ENCODE data around the gene HPN.

The HPN gene

GRCh38 chr19:35033067-35034004 lies 8.2 kb upstream of the HPN start:
- Histone ChIP-seq H3K4me3 (peak overlapping the region in 2 of 10 experiments; percentile 11 to 41; a peak in 3 of 20 replicates), H3K9me3 (replicated peaks in 1 of 11) (no peaks in the 10 kb centered on the region), H3K36me3 (peaks cover 1 to 49% (median 5%) of the 10 kb centered on the region in 11 experiments; a peak in 21 of 22 replicates), H3K27ac (peak overlapping the region in 4 of 11 experiments; percentile 32 to 67 (median 60); a peak in 8 of 22 replicates), H4K20me1 (peaks cover 0 to 14% (median 2%) of the 10 kb centered on the region in 11 experiments; a peak in 12 of 22 replicates), H3K4me1 (peaks cover 60 to 83% (median 74%) of the 10 kb centered on the region in 10 experiments), H3K27me3 (peaks cover 0 to 49% (median 41%) of the 10 kb centered on the region in 11 experiments; a peak in 18 of 22 replicates), H3K4me2 (peak overlapping the region; percentile 75 to 97 (median 91)), H3K9ac (peak overlapping the region in 7 of 11 experiments; percentile 2 to 54 (median 43); a peak in 8 of 22 replicates)
- no peak for TF ChIP-seq Cebpa-rat (IDR thresholded peaks at IDR 0.05)

- Histone ChIP-seq H3K4me3 (peak overlapping the region in 3 of 10 experiments; percentile 11 to 41 (median 21); a peak in 3 of 20 replicates), H3K9me3 (replicated peaks in 1 of 11) (no peaks in the 10 kb centered on the region), H3K27me3 (peaks cover 0 to 41% (median 35%) of the 10 kb centered on the region in 11 experiments; a peak in 18 of 22 replicates), H3K27ac (peak overlapping the region in 7 of 11 experiments; percentile 18 to 70 (median 53); a peak in 12 of 22 replicates), H3K4me1 (peaks cover 67 to 90% (median 82%) of the 10 kb centered on the region in 10 experiments), H4K20me1 (peaks cover 0 to 11% (median 0%) of the 10 kb centered on the region in 11 experiments; a peak in 8 of 22 replicates), H3K9ac (peak overlapping the region in 8 of 11 experiments; percentile 2 to 54 (median 34); a peak in 10 of 22 replicates), H3K4me2 (peak overlapping the region; percentile 75 to 97 (median 91)), H3K36me3 (peaks cover 0 to 46% (median 0%) of the 10 kb centered on the region in 11 experiments; a peak in 10 of 22 replicates)
- TF ChIP-seq Cebpa-rat (IDR thresholded peaks at IDR 0.05), result no peak
These were observed 7.5 kb upstream of the HPN start for GRCh38 chr19:35034005-35034502.

- Histone ChIP-seq H4K20me1 (peaks cover 0 to 4% (median 0%) of the 10 kb centered on the region in 11 experiments; a peak in 5 of 22 replicates), H3K4me3 (no peak overlapping the region), H3K27me3 (peaks cover 0 to 34% (median 28%) of the 10 kb centered on the region in 11 experiments; a peak in 18 of 22 replicates), H3K36me3 (peaks cover 0 to 46% (median 0%) of the 10 kb centered on the region in 11 experiments; a peak in 10 of 22 replicates), H3K27ac (peak overlapping the region in 7 of 11 experiments; percentile 18 to 70 (median 53); a peak in 12 of 22 replicates), H3K4me1 (peaks cover 72 to 91% (median 83%) of the 10 kb centered on the region in 10 experiments), H3K9me3 (replicated peaks in 1 of 11) (no peaks in the 10 kb centered on the region), H3K4me2 (peak overlapping the region; percentile 75 to 97 (median 91)), H3K9ac (peak overlapping the region in 5 of 11 experiments; percentile 23 to 54 (median 51); a peak in 8 of 22 replicates)
- TF ChIP-seq Cebpa-rat (IDR thresholded peaks at IDR 0.05), result no peak
These were observed 6.7 kb upstream of the HPN start for GRCh38 chr19:35034588-35035382.

GRCh38 chr19:35037716-35038622 lies 3.6 kb upstream of the HPN start:
- Histone ChIP-seq H3K4me3 (peak overlapping the region in 9 of 10 experiments; percentile 4 to 72 (median 26); a peak in 10 of 20 replicates), H3K27ac (peak overlapping the region; percentile 84 to 97 (median 90)), H3K27me3 (peaks cover 0 to 2% (median 0%) of the 10 kb centered on the region in 11 experiments; a peak in 1 of 22 replicates), H3K9me3 (replicated peaks in 1 of 11) (no peaks in the 10 kb centered on the region), H3K4me1 (peaks cover 84 to 99% (median 97%) of the 10 kb centered on the region in 10 experiments), H3K36me3 (peaks cover 0 to 52% (median 0%) of the 10 kb centered on the region in 11 experiments; a peak in 10 of 22 replicates), H3K9ac (peak overlapping the region; percentile 70 to 87 (median 82); a peak in 20 of 22 replicates), H3K4me2 (peak overlapping the region; percentile 85 to 99 (median 94)), H4K20me1 (no peaks in the 10 kb centered on the region; a peak in 1 of 22 replicates)
- peak in 8 of 11 experiments; percentile 28 to 70 (median 50); a peak in 10 of 22 replicates for TF ChIP-seq Cebpa-rat (IDR thresholded peaks at IDR 0.05)

- Histone ChIP-seq H4K20me1 (peaks cover 0 to 2% (median 0%) of the 10 kb centered on the region in 11 experiments; a peak in 2 of 22 replicates), H3K36me3 (peaks cover 0 to 43% (median 0%) of the 10 kb centered on the region in 11 experiments; a peak in 9 of 22 replicates), H3K9ac (peak overlapping the region; percentile 70 to 87 (median 82)), H3K4me1 (peaks cover 84 to 99% (median 97%) of the 10 kb centered on the region in 10 experiments), H3K4me2 (peak overlapping the region; percentile 85 to 99 (median 94)), H3K9me3 (replicated peaks in 1 of 11) (no peaks in the 10 kb centered on the region), H3K27ac (peak overlapping the region; percentile 84 to 97 (median 90)), H3K4me3 (peak overlapping the region; percentile 42 to 72 (median 58); a peak in 19 of 20 replicates), H3K27me3 (no peaks in the 10 kb centered on the region)
- TF ChIP-seq Cebpa-rat (IDR thresholded peaks at IDR 0.05), result peak in 3 of 11 experiments; percentile 15 to 42 (median 19); a peak in 3 of 22 replicates
These were observed 2.7 kb upstream of the HPN start for GRCh38 chr19:35038623-35039512.

Measured in BLaER1 treated with 17β-estradiol and CSF1 and Interleukin-3, amounts not matched to agents 10 nM and 100 nM (cell line).